Activated naive CD4-positive, alpha-beta T cell treated with anti-CD3 and anti-CD28 coated beads for 36 hours (primary cell): ENCODE measurements around the gene LDLRAD3. TPM values are rescaled to one million over a fixed set of nuclear protein-coding genes. Genes with fewer than 3 reads are reported as not detected.

Experiments used
- CTCF ChIA-PET: fragments of 350-600 bp; sonication (Branson Sonifier 250); formaldehyde crosslinking; loops from one replicate; lab custom pipeline; 2021; ENCODE audit warnings: antibody characterized with exemption; lab: Charles Lee
- DNase-seq: peaks from one replicate; pipeline ENCODE4 v3.0.0-alpha.2; 2020
- H3K27ac Mint-ChIP-seq: one replicate; pipeline ENCODE4 v1.8.0; 2021; ENCODE audit warnings: mild to moderate bottlenecking, mixed read lengths
- H3K27me3 Mint-ChIP-seq: one replicate; pipeline ENCODE4 v1.8.0; 2021; ENCODE audit warnings: low read depth, mixed read lengths
- H3K36me3 Mint-ChIP-seq: one replicate; pipeline ENCODE4 v1.8.0; 2021; ENCODE audit warnings: low read depth, mixed read lengths
- H3K4me1 Mint-ChIP-seq: one replicate; pipeline ENCODE4 v1.8.0; 2021; ENCODE audit warnings: low read depth, mixed read lengths
- H3K4me3 Mint-ChIP-seq: one replicate; pipeline ENCODE4 v1.8.0; 2021; ENCODE audit warnings: mild to moderate bottlenecking, moderate library complexity, mixed read lengths
- H3K9me3 Mint-ChIP-seq: one replicate; pipeline ENCODE4 v1.8.0; 2021; ENCODE audit warnings: mixed read lengths
- intact Hi-C: fragments of 100-400 bp; cut with micrococcal nuclease; formaldehyde crosslinking; loops from one replicate; pipeline ENCODE4 v1.15.1; 2023
- total RNA-seq, 2 experiments: library from RNA; stranded (reverse); gene quantifications; one replicate each; pipeline ENCODE4 v1.2.3, GENCODE V29; 2021

Gene LDLRAD3
- total RNA-seq, 2 experiments from 2014 or later = 0.17 to 0.22 TPM

DNA sequence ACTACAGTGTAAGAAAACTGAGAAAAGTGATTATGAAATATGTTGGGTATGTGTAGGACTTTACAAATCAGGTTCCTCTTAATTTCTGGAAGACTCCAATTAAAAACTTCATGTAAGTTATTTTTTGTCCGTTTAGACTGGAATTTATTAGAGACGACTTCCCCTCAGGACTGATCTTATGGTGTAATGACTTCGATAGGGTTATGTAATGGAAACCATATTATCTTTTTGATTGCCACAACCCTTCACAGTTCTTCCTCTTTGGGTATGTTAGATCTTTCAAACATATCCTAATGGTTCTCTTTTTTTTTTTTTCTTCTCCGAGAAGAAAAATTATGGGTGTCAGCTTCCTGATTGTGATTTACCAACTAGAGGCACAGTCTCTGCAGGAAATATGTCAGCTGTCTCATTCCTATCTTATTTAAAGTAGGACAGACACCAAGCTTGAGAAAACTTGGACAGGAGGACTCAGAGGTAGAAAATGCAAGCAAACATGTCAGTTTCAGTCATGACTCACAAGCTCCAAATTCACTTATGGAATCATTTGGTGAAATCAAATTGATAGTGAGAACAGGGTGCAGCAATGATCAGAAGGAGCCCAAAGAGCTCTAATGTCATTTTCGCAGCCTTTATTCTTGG is 11.1 kb upstream of the LDLRAD3 start:
- H3K27ac Mint-ChIP-seq = no peak overlapping the region
- H3K9me3 Mint-ChIP-seq = no peaks in the 10 kb centered on the region
- peaks cover 34% of the 10 kb centered on the region for H3K27me3 Mint-ChIP-seq
- CTCF ChIA-PET = interaction anchor here (0.6 to 0.9 kb wide), 2 partner anchors 111 to 131 kb away, joined by 3 read pairs; no protein-coding TSS in a partner anchor
- H3K36me3 Mint-ChIP-seq = no peaks in the 10 kb centered on the region
- DNase-seq = no peak
- intact Hi-C loops = no loop called here
- H3K4me3 Mint-ChIP-seq = no peak overlapping the region
- H3K4me1 Mint-ChIP-seq = no peaks in the 10 kb centered on the region

DNA sequence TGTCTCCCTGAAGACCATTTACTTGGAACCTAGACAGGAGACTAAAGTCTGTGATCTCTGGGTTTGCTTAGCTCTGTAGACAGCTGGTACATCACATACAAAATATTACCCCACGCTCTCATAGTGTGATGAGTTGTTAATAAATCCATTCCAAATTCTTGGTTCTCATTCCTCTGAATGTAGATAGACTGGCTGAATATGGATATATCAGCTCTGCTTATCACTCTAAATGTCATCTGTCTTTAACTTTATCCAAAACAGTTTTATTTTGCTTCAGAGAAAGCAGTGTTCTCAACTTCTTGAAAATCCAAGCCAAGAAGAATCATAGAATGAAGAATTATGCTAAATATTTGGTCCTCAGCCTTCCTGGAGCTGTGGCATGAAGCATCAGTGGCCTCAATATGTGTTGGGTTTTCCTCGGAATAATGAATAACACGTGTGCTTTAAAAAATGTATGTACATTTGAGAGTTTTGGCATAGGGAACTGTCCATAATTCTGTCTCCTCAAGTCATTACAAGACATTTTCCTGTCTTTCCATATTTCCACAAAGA is 10.5 kb upstream of the LDLRAD3 start:
- Mint-ChIP-seq H3K4me3 (no peak overlapping the region), H3K4me1 (no peaks in the 10 kb centered on the region), H3K27ac (no peak overlapping the region), H3K27me3 (peaks cover 36% of the 10 kb centered on the region), H3K36me3 (no peaks in the 10 kb centered on the region), H3K9me3 (no peaks in the 10 kb centered on the region)
- CTCF ChIA-PET = interaction anchor here (0.6 to 0.9 kb wide), 2 partner anchors 111 to 132 kb away, joined by 3 read pairs; no protein-coding TSS in a partner anchor
- DNase-seq = no peak
- intact Hi-C loops = no loop called here

DNA sequence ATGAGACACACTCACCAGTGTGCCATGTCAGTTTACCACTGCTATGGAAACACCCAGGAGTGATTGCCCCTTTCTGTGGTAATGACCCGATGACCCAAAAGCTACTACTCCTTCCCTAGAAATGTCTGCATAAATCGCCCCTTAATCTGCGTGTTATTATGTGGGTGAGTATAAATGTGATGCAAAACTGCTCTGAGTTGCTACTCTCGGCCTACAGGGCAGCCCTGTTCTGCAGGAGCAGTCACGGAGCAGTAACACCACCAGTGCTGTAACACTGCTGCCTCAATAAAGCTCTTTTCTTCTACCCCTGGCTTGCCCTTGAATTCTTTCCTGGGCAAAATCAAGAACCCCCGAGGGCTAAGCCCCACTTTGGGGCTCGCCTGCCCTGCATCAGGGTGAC is 9.6 kb upstream of the LDLRAD3 start:
- no peaks in the 10 kb centered on the region for H3K36me3 Mint-ChIP-seq
- H3K4me3 Mint-ChIP-seq = no peak overlapping the region
- H3K27me3 Mint-ChIP-seq = peaks cover 34% of the 10 kb centered on the region
- no peaks in the 10 kb centered on the region for H3K4me1 Mint-ChIP-seq
- CTCF ChIA-PET = interaction anchor here (0.6 kb wide), 1 partner anchor 929 kb away, joined by 3 read pairs; no protein-coding TSS in a partner anchor
- H3K9me3 Mint-ChIP-seq = no peaks in the 10 kb centered on the region
- intact Hi-C loops = no loop called here
- H3K27ac Mint-ChIP-seq = no peak overlapping the region
- no peak for DNase-seq

DNA sequence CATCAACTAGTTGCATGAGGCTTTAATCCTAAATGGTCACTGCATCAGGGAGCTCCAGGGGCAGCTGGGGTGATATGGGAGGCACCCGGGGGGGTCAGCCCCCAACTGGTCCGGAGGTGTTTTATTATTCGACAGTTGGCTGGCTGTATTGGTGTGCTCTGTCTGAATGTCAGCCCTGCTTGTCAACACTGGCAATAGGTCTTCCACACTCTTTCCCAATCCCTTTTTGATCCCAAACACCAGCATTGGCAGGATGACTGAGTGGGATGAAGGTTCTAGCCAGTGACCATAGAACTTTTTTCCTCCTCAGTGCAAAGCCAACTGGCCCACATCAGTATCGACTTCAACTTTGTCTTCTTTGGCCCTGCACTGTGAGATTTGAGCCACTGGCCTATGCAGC is 8.9 kb upstream of the LDLRAD3 start:
- Mint-ChIP-seq H3K27me3 (peaks cover 37% of the 10 kb centered on the region), H3K4me1 (no peaks in the 10 kb centered on the region), H3K36me3 (no peaks in the 10 kb centered on the region), H3K4me3 (no peak overlapping the region), H3K9me3 (no peaks in the 10 kb centered on the region), H3K27ac (no peak overlapping the region)
- DNase-seq = no peak
- CTCF ChIA-PET = interaction anchor here (0.6 kb wide), 1 partner anchor 353 kb away, joined by 3 read pairs; no protein-coding TSS in a partner anchor
- intact Hi-C loops = no loop called here

DNA sequence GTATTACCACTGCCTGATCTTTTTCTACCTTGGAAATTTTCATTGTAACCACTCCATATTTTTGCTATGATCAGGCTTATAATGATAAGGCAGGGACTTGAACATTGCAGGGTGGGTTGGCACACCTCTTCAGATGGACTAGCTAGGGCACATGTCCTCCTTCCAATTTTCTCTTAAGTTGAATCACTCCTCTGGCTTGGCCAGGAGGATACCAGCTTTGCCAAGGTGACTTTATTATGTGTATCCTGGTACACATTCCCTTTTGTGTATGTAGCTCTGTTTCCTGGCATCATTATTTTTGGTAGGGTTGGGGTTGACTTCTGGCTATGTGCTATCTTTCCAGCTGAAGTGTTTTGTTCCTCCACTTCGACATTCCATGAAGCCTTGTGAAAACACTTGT is 8.5 kb upstream of the LDLRAD3 start:
- no peak for DNase-seq
- no peak overlapping the region for H3K27ac Mint-ChIP-seq
- no peak overlapping the region for H3K4me3 Mint-ChIP-seq
- CTCF ChIA-PET = interaction anchor here (0.6 kb wide), 1 partner anchor 353 kb away, joined by 3 read pairs; no protein-coding TSS in a partner anchor
- H3K27me3 Mint-ChIP-seq = peaks cover 38% of the 10 kb centered on the region
- intact Hi-C loops = no loop called here
- H3K9me3 Mint-ChIP-seq = no peaks in the 10 kb centered on the region
- H3K36me3 Mint-ChIP-seq = no peaks in the 10 kb centered on the region
- H3K4me1 Mint-ChIP-seq = no peaks in the 10 kb centered on the region

DNA sequence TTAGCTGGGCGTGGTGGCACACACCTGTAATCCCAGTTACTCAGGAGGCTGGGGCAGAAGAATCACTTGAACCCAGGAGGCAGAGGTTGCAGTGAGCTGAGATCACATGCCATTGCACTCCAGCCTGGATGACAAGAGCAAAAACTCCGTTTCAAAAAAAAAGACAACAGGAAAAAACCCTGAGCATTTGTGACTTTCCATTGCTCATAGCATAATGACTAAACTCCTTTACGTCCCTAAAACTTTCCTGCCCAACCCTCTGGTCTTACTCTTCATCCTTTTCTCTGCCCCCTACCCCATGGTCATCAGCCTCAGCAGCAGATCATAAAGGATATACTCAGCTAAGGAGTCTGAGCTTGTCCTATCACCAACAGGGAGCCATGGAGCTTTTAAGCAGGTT is 6.8 kb upstream of the LDLRAD3 start:
- no peaks in the 10 kb centered on the region for H3K36me3 Mint-ChIP-seq
- CTCF ChIA-PET = no interaction called here
- no peak overlapping the region for H3K4me3 Mint-ChIP-seq
- no peak for DNase-seq
- H3K27me3 Mint-ChIP-seq = peaks cover 35% of the 10 kb centered on the region
- H3K4me1 Mint-ChIP-seq = no peaks in the 10 kb centered on the region
- H3K9me3 Mint-ChIP-seq = no peaks in the 10 kb centered on the region
- no peak overlapping the region for H3K27ac Mint-ChIP-seq
- intact Hi-C loops = no loop called here

DNA sequence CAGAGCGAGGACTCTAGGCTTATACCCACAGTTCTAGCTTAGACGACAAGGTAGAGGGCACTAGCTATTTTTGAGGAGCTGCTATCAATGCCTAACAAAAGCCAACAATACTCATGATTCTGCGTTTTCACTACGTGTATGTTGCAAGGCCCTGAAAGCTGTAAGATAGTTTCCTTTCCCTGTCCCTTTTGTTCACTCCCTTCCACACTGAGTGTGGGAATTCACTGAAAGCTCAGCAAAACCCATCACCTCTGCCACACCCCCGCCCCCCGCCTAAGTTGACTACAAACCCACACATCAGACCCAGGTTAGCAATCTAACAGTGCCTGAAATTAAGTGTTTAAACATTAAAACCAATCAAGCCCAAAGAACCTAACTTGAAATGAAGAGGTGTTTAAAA is 6.2 kb upstream of the LDLRAD3 start:
- CTCF ChIA-PET = no interaction called here
- intact Hi-C loops = no loop called here
- H3K36me3 Mint-ChIP-seq = no peaks in the 10 kb centered on the region
- no peak overlapping the region for H3K4me3 Mint-ChIP-seq
- H3K27me3 Mint-ChIP-seq = peaks cover 38% of the 10 kb centered on the region
- H3K4me1 Mint-ChIP-seq = no peaks in the 10 kb centered on the region
- no peak for DNase-seq
- no peak overlapping the region for H3K27ac Mint-ChIP-seq
- no peaks in the 10 kb centered on the region for H3K9me3 Mint-ChIP-seq

DNA sequence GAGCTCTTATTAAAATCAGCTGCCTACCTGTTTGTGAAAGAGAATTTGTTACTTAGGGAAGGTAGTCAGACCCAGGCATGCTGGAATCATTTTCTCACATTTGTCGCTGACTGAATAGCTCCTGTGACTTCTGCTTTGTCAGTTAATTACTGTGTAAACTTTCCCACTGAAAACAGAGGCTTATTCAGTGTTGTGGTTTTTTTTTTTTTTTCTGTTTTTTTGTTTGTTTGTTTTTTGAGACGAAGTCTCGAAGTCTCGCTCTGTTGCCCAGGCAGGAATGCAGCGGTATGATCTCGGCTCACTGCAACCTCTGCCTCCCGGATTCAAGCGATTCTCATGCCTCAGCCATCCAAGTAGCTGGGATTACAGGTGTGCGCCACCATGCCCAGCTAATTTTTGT is 5.6 kb upstream of the LDLRAD3 start:
- intact Hi-C loops = no loop called here
- H3K27ac Mint-ChIP-seq = no peak overlapping the region
- H3K4me1 Mint-ChIP-seq = no peaks in the 10 kb centered on the region
- peaks cover 43% of the 10 kb centered on the region for H3K27me3 Mint-ChIP-seq
- no peak for DNase-seq
- H3K4me3 Mint-ChIP-seq = no peak overlapping the region
- H3K36me3 Mint-ChIP-seq = no peaks in the 10 kb centered on the region
- CTCF ChIA-PET = no interaction called here
- H3K9me3 Mint-ChIP-seq = no peaks in the 10 kb centered on the region

DNA sequence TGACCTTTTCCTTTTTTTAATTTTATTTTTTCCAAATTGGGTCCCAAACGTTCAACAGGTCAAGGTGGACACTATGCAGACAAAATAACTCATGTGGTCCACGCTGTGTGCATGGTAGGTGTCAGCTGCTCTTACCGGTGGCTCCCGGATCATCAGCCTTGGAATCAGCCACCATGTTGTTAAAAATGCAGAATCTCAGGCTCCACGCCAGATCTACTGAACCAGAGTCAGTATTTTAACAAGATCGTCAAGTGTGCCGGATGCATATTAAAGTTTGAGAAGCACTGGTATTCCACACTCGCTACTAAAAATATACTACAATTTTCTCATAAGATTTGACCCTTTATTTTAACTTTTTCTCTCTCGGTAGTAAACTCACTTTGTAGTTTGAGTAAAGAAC is 553 bp upstream of the LDLRAD3 start:
- Mint-ChIP-seq H3K4me1 (peaks cover 9% of the 10 kb centered on the region), H3K9me3 (no peaks in the 10 kb centered on the region), H3K27me3 (peaks cover 42% of the 10 kb centered on the region), H3K27ac (no peak overlapping the region), H3K36me3 (no peaks in the 10 kb centered on the region), H3K4me3 (peak overlapping the region; percentile 74)
- no peak for DNase-seq
- CTCF ChIA-PET = interaction anchor here (0.6 kb wide), 1 partner anchor 796 kb away, joined by 4 read pairs; no protein-coding TSS in a partner anchor
- intact Hi-C loops = loop anchor here (5.0 to 10.0 kb wide), 2 partner anchors 326 to 561 kb away; partner anchors contain the start of gene FJX1

DNA sequence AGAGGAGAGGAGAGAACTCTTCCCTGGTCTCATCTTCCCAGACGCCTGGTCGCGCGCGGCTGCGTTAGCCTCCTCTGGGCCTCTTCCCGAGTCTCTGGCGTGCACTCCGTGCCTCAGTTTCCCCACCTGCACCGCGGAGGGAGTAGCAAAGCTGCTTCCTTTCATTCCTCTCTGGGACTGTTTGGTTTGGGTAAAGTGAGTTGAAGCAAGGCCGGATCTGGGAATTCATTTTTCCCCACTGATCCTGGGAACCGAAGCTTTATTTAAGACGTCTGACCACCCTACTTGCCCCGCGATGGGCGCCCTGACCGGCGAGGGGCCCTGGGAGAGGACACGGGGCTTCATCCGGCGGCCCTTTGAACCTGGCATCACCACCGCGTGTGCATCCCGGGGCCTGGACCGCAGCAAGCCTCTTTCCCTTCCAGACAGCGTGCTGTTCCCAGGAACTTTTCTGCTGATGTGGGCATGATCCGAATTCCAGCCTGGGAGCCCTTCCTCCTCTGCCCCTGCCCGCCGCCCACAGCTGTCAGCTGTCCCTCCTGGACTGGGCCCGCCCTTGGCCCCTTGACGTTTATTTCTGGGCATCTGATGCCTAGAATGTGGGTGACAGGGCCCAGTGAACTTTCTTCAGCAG is 758 bp downstream of the LDLRAD3 start:
- intact Hi-C loops = loop anchor here (5.0 to 10.0 kb wide), 2 partner anchors 327 to 560 kb away; partner anchors contain the start of gene FJX1
- no peak overlapping the region for H3K27ac Mint-ChIP-seq
- no peaks in the 10 kb centered on the region for H3K36me3 Mint-ChIP-seq
- DNase-seq = no peak
- H3K4me1 Mint-ChIP-seq = peaks cover 9% of the 10 kb centered on the region
- peak overlapping the region; percentile 71 for H3K4me3 Mint-ChIP-seq
- CTCF ChIA-PET = no interaction called here
- no peaks in the 10 kb centered on the region for H3K9me3 Mint-ChIP-seq
- peaks cover 38% of the 10 kb centered on the region for H3K27me3 Mint-ChIP-seq

DNA sequence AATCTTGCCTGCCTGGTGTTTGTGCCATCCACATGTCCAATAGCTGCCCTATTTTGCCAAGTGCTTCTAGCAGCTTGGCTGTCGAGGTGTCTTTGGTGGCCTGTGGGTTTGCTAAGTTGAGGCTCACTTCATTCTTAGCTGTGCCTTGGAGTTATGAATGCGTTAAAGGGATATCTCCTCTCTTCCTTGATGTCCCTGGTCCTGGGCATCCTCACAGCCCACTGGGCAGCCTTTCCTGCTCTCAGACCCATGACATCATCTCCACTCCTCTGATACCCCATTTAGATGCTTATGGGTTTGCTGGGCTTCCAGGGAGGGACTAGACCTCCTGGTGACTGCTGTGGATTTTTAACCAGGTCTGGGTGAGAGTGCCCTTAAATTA is 1.3 kb downstream of the LDLRAD3 start:
- Mint-ChIP-seq H3K4me1 (peaks cover 9% of the 10 kb centered on the region), H3K27me3 (peaks cover 38% of the 10 kb centered on the region), H3K4me3 (peak overlapping the region; percentile 71), H3K27ac (no peak overlapping the region), H3K9me3 (no peaks in the 10 kb centered on the region), H3K36me3 (no peaks in the 10 kb centered on the region)
- no peak for DNase-seq
- CTCF ChIA-PET = no interaction called here
- intact Hi-C loops = loop anchor here (10.0 kb wide), 1 partner anchor 560 kb away; no protein-coding TSS in a partner anchor

DNA sequence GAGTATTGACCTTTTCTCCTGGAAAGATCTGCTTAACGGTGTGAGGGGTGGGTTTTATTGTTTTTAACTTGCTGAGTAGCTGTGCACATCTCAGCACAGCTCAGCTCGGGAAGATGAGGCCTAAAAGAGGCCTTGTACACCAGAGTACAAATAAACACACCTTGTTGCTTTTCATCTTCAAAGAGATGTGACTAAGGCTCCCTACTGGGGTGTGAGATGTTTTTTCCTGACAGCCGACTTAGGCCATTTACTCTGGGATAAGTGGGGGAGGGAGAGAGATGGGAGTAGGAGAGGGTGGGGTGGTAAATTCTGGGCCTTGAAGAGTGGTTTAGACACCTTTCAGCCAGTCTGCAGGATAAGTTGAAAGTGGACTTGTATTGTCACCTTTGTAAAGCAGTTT is 2.9 kb downstream of the LDLRAD3 start:
- peaks cover 32% of the 10 kb centered on the region for H3K27me3 Mint-ChIP-seq

More for the DNA sequence above, 2.9 kb downstream of the LDLRAD3 start:
- CTCF ChIA-PET = no interaction called here
- no peak for DNase-seq
- no peaks in the 10 kb centered on the region for H3K36me3 Mint-ChIP-seq
- H3K4me1 Mint-ChIP-seq = peaks cover 9% of the 10 kb centered on the region
- no peak overlapping the region for H3K4me3 Mint-ChIP-seq
- no peaks in the 10 kb centered on the region for H3K9me3 Mint-ChIP-seq
- H3K27ac Mint-ChIP-seq = no peak overlapping the region
- intact Hi-C loops = loop anchor here (10.0 kb wide), 1 partner anchor 558 kb away; no protein-coding TSS in a partner anchor
